ENCODE data around the gene CFTR.

Gene CFTR

GRCh38 chr7:117538053-117538452, 58.2 kb downstream of the CFTR start (continued):
- TF ChIP-seq PRDM10 (tag by site-specific recombination; IDR thresholded peaks at IDR 0.05), result no peak
- no peak for TF ChIP-seq ZNF521 (tag by site-specific recombination; IDR thresholded peaks at IDR 0.05)
- no peak for TF ChIP-seq ZNF169 (tag by site-specific recombination; IDR thresholded peaks at IDR 0.05)
- no peak for TF ChIP-seq TSHZ1 (tag by site-specific recombination; IDR thresholded peaks at IDR 0.05; ENCODE audit: borderline replicate concordance)
- no peak for TF ChIP-seq KLF16 (tag by site-specific recombination; IDR thresholded peaks at IDR 0.05)
- TF ChIP-seq ZNF133 (tag by site-specific recombination; IDR thresholded peaks at IDR 0.05), result no peak
- TF ChIP-seq ZNF37A (tag by site-specific recombination; IDR thresholded peaks at IDR 0.05), result no peak
- no peak for TF ChIP-seq KLF7 (tag by site-specific recombination; IDR thresholded peaks at IDR 0.05; ENCODE audit: borderline replicate concordance)
- no peak for TF ChIP-seq ZNF645 (tag by site-specific recombination; IDR thresholded peaks at IDR 0.05)
- no peak for TF ChIP-seq ZNF548 (tag by site-specific recombination; IDR thresholded peaks at IDR 0.05)
- no peak for TF ChIP-seq ZNF19 (tag by site-specific recombination; IDR thresholded peaks at IDR 0.05; ENCODE audit: low read depth)
- no peak for TF ChIP-seq ZNF600 (tag by site-specific recombination; IDR thresholded peaks at IDR 0.05)

GRCh38 chr7:117544061-117544460, 64.2 kb downstream of the CFTR start:
- Histone ChIP-seq H3K9me3 (ENCODE audit: control insufficient read depth, insufficient read depth, low read depth, low read length) (no peaks in the 10 kb centered on the region), H3K27ac (ENCODE audit: extremely low read depth, low read depth, low read length) (no peak overlapping the region), H3K36me3 (ENCODE audit: control insufficient read depth in 2 of 2, insufficient read depth in 1 of 2, low read length in 2 of 2) (no peaks in the 10 kb centered on the region), H3K4me3 (ENCODE audit: low read depth, low read length) (no peak overlapping the region), H3K4me1 (ENCODE audit: control insufficient read depth, insufficient read depth, low read length) (no peaks in the 10 kb centered on the region)
- CTCF ChIA-PET, result no interaction called here
- POLR2A ChIA-PET, result no interaction called here
- TF ChIP-seq ZNF777 (tag by site-specific recombination; IDR thresholded peaks at IDR 0.05; ENCODE audit: borderline replicate concordance), result no peak
- TF ChIP-seq PRDM1 (tag by site-specific recombination; IDR thresholded peaks at IDR 0.05), result no peak
- no peak for TF ChIP-seq ZNF571 (tag by site-specific recombination; IDR thresholded peaks at IDR 0.05)
- no peak for TF ChIP-seq HIC1 (tag by site-specific recombination; IDR thresholded peaks at IDR 0.05)
- no peak for TF ChIP-seq ZNF175 (tag by site-specific recombination; IDR thresholded peaks at IDR 0.05)
- no peak for TF ChIP-seq ZNF133 (tag by site-specific recombination; IDR thresholded peaks at IDR 0.05)
- no peak for TF ChIP-seq ZNF530 (tag by site-specific recombination; IDR thresholded peaks at IDR 0.05; ENCODE audit: low read depth)
- TF ChIP-seq ZNF626 (tag by site-specific recombination; IDR thresholded peaks at IDR 0.05), result no peak
- TF ChIP-seq PRDM4 (tag by site-specific recombination; IDR thresholded peaks at IDR 0.05), result no peak
- TF ChIP-seq, protein P1, sequence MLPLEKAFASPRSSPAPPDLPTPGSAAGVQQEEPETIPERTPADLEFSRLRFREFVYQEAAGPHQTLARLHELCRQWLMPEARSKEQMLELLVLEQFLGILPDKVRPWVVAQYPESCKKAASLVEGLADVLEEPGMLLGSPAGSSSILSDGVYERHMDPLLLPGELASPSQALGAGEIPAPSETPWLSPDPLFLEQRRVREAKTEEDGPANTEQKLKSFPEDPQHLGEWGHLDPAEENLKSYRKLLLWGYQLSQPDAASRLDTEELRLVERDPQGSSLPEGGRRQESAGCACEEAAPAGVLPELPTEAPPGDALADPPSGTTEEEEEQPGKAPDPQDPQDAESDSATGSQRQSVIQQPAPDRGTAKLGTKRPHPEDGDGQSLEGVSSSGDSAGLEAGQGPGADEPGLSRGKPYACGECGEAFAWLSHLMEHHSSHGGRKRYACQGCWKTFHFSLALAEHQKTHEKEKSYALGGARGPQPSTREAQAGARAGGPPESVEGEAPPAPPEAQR (tag by site-specific recombination; IDR thresholded peaks at IDR 0.05), result no peak
